Activated CD8-positive, alpha-beta memory T cell treated with anti-CD3 and anti-CD28 coated beads for 4 hours (primary cell): Measurements from ENCODE around the gene RPL4.

Source experiments
- DNase-seq, 2 donors: peaks; one replicate each; pipeline ENCODE4 v3.0.0-alpha.2; 2020; ENCODE audit warnings: low read depth in 2 of 2

The RPL4 gene

GRCh38 chr15:66456211-66456610, 48.4 kb downstream of the RPL4 start:
- no peak for DNase-seq

- no peak for DNase-seq
Observed at GRCh38 chr15:66454143-66454542, 50.5 kb downstream of the RPL4 start.

- DNase-seq = no peak
Observed at GRCh38 chr15:66452971-66453580, 51.6 kb downstream of the RPL4 start.

- no peak for DNase-seq
Observed at GRCh38 chr15:66452420-66452819, 52.2 kb downstream of the RPL4 start.
